Inflammatory macrophage treated with lipopolysaccharide for 4 hours (primary cell): Measurements from ENCODE around the gene NOL3.
A peak's percentile ranks its signal among the peaks of the same experiment; 100 is the strongest.

ENCODE experiments used
- DNase-seq: peaks from one replicate; pipeline ENCODE4 v3.0.0-alpha.2; 2020

Gene NOL3

GRCh38 chr16:67155295-67156142 lies 14.8 kb upstream of the NOL3 start:
- peak; percentile 70 for DNase-seq

DNA sequence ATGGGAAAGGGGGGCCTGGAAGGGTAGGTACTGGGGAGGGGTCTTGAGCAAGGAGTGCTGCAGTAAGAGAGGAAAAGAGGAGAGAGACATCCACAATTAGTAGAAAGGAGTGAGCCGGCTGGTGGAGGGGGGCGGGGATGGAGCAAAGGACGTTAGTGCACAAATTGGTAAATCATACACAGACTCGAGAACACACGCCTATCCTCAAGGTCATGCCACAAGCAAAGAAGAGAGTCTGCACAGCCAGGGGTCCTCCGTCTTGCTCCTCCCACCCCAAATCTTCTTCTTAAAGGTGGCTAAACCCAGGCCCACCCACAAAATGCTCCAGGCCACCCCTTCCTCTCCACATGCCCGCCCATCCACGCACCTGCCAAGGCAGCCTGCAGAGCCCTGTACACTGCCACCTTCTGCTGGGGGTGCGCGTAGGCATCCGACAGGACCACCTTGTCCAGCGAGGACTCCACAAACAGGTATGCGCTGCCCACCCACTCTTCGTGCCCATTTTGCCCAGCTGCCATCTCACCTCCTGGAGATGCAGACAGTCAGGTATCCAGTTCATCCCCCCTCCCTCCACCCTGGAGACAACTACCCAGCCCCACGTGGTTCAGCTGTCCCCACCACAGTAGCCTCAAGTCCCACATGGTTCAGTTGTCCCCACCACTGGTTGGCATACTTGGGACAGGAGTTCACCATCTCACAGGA lies 14.0 kb upstream of the NOL3 start:
- DNase-seq: no peak

- no peak for DNase-seq
Observed at GRCh38 chr16:67157106-67157748, 13.1 kb upstream of the NOL3 start.

DNA sequence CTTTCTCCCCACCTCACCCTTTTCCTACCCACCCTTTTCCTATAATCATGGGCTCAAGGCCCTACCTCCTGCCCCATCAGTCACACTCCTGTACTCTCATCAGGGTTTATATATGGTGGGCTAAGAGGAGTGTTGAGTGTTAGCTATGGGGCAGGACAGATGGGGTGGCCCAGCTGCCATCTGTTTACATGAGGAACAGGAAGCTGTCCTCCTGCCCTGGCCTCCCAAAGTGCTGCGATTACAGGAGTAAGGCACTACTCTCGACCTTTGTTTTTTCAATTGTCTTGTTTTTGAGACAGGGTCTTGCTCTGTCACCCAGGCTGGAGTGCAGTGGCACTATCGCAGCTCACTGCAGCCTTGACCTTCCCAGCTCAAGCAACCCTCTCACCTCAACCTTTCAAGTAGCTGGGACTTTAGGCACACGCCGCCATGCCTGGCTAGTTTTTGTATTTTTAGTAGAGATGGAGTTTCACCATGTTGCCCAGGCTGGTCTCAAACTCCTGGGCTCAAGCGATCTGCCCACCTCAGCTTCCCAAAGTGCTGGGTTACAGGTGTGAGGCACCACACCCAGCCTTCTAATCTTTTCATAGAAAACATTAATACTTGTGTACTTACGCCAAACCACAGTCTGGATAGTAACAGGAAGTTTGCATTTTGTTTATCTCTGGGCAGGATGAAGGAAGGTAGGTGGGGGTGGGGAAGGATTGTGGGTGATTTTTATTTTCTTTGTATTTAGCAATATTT lies 12.3 kb upstream of the NOL3 start:
- no peak for DNase-seq

- DNase-seq: peak; percentile 94
Observed at GRCh38 chr16:67158637-67159600, 11.4 kb upstream of the NOL3 start.

DNA sequence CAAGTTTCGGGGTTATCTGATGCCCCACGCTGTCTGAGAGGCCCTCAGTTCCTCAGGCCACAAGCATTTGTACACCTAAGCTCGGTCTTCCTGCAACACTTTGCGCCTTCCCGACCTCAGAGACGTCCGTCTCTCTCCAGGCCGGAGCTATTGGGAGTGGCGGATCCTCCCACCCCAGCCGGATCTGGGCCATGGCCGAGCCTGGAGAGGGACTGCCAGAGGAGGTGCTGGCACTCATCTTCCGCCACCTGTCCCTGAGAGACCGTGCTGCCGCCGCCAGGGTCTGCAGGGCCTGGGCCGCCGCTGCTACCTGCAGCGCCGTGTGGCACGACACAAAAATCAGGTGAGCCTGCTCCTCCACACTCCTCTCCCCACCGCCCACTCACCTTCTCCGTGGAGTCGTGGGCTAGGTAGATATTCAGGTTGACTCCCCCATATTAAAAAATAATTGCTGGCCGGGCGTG lies 8.7 kb upstream of the NOL3 start:
- DNase-seq: no peak

DNA sequence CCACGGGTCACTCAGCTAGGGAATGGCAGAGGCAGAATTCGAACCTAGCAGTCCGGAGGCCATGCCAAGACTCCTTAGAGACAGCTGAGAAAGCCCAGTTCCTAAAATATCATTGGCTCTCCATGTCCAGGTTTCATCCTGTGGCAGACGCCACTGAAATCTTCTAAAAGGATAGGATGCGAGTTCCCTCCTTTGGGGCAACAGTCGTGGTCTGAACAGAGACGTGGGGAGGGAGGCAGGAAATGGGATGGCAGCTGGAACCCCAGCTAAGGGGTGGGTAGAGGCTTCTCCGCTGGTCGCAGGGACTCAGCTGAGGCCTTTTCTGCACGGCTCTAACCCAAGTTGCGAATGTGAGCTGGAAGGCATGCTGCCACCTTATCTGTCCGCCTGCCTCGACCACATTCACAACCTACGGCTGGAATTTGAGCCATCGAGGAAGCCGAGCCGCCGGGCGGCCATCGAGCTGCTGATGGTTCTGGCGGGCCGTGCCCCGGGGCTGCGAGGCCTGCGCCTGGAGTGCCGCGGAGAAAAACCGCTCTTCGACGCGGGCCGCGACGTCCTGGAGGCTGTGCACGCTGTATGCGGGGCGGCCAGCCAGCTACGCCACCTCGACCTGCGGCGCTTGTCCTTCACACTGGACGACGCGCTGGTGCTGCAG lies 7.7 kb upstream of the NOL3 start:
- peak; percentile 47 for DNase-seq

DNA sequence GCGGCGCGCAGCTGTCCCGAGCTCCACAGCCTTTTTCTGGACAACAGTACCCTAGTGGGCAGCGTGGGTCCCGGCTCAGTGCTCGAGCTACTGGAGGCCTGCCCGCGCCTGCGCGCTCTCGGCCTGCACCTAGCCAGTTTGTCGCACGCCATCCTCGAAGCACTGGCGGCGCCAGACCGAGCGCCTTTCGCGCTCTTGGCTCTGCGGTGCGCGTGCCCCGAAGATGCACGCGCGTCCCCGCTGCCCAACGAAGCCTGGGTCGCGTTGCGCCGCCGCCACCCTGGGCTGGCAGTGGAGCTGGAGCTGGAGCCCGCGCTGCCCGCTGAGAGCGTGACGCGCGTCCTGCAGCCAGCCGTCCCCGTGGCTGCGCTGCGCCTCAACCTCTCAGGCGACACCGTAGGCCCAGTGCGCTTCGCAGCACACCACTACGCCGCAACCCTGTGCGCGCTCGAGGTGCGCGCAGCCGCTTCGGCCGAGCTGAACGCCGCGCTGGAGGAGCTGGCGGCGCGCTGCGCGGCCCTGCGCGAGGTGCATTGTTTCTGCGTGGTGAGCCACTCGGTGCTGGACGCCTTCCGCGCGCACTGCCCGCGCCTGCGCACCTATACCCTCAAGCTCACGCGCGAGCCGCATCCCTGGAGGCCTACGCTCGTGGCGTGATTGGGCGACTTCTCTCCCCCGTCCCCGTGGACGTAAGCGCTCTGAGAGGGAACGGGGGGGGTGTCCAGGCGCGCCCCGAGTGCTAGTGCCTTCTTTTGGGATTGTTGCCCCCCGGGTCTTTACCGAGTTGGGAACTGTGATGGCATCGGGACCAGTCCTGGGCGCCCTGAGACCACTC lies 7.0 kb upstream of the NOL3 start:
- peak; percentile 32 for DNase-seq

DNA sequence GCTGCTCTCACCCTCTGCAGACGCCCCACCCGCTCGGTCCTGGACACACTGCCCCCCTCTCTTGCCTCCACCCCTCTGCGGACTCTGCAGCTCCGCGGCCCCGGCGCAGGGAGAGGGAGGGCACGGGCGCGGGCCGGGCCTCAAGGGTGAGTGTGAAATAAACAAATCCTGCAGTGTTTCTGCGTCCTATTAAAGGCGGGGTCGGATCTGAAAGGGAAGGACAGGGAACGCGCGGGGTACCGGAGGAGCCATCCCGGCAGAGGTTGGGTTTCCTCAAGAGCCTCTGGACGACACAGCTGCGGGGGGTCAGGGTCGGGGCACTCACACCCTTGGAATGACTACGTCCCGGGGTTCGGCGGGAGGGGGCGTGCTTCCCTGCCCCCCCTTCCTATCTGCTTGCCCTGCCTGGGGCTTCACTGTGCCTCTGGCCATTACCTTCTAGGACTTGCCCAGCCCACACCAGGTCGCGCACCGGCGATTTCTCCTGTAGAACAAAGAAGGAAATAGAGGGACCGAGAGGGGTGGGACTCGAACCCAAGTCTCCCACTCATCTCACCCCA lies 6.3 kb upstream of the NOL3 start:
- DNase-seq: no peak

- peak; percentile 61 for DNase-seq
Observed at GRCh38 chr16:67164599-67165061, 5.7 kb upstream of the NOL3 start, which contains the start of gene HSF4. Gene HSF4, plus strand, starts transcription at chr16:67164745. Its CDS starts 67 bp downstream, at chr16:67164812.

DNA sequence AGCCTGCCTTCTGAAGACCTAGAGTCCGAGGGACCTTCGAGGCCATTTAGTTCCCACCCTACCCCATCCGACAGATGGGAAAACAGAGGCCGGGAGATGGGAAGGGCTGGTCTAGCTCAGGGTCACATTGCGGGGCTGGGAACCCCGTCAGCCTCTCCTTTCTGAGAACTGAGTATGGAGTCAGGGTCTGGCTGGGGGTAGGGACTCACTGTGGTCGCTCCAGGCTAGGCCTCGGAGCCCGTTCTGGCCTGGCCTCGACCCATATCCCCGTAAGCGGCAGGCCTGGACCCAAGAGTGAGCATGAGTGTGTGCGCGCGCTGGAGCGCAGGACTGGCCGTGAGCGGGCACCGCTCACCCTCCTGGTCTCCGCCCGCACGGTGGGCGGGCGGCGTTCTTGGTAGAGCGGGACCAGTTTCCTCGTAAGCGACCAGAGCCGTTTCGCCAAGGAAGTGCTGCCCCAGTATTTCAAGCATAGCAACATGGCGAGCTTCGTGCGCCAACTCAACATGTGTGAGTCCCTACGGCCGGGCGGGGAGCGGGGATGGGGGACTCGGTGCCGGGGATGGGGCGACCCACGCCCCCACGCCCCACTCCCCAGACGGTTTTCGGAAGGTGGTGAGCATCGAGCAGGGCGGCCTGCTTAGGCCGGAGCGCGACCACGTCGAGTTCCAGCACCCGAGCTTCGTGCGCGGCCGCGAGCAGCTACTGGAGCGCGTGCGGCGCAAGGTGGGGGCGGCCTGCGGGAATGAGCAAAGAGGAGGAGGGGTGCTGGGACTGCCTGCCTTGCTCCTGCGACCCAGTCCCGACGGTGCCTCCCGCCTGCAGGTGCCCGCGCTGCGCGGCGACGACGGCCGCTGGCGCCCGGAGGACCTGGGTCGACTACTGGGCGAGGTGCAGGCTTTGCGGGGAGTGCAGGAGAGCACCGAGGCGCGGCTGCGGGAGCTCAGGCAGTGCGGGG lies 4.9 kb upstream of the NOL3 start:
- peak; percentile 16 for DNase-seq

- DNase-seq: no peak
Observed at GRCh38 chr16:67166110-67166547, 4.2 kb upstream of the NOL3 start.

DNA sequence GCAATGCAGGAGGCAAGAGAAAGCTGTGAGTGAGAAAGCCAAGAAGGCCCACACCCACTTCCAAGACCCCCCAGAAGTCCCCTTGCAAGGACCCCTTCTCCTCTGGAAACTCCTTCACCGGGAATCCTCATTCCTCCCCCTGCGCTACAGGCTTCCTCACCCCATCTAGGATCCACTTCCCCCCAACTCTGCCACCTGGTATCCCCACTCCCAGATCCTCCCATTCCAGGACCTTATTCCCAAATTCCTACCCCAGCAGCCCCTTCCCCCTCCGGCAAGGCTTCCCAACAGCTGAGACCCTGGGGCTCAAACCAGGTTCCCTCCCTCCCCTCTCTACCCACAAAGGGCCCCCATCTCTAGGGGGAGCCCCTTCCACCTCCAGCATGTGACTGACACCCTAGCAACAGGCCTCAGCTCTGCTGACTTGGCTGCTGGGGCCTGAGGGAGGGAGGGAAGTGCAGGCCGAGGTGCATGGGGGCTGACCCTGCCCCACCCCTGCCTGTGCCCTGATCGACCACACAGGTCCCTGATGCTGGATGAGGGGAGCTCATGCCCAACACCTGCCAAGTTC lies 3.7 kb upstream of the NOL3 start:
- DNase-seq: no peak

DNA sequence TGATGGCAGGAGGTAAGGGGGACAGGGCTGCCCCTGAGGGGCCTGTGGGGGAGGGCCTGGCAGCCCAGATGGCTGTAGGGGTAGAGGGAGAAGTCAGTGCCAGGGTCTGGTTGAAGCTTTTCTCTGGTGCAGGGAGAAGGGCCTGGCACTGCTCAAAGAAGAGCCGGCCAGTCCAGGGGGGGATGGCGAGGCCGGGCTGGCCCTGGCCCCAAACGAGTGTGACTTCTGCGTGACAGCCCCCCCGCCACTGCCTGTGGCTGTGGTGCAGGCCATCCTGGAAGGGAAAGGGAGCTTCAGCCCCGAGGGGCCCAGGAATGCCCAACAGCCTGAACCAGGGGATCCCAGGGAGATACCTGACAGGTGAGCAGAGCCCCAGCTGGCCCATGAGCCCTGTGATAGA lies 2.8 kb upstream of the NOL3 start:
- no peak for DNase-seq

GRCh38 chr16:67169011-67169451 lies 1.3 kb upstream of the NOL3 start:
- no peak for DNase-seq

DNA sequence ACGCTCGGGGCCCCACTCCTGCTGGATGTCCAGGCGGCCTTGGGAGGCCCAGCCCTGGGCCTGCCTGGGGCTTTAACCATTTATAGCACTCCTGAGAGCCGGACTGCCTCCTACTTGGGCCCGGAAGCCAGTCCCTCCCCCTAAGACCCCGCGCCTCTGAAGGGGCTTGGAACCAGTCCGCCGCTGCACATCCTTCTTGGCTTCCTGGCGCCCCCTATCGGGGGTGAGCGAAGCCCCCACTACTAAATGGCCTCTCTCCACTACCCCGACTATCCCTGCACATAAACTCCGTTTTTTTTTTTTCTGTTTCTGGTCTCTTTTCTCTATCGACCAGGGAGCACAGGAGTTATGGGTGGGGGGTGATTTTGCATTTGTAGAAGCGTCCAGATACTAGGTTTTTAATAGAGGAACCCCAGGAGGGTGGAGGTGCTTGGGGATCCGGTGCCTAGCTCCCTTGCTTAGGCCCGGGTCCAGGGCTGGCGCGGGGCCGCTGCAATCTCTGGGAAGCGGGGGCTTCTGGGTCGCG lies 633 bp upstream of the NOL3 start:
- peak; percentile 32 for DNase-seq

DNA sequence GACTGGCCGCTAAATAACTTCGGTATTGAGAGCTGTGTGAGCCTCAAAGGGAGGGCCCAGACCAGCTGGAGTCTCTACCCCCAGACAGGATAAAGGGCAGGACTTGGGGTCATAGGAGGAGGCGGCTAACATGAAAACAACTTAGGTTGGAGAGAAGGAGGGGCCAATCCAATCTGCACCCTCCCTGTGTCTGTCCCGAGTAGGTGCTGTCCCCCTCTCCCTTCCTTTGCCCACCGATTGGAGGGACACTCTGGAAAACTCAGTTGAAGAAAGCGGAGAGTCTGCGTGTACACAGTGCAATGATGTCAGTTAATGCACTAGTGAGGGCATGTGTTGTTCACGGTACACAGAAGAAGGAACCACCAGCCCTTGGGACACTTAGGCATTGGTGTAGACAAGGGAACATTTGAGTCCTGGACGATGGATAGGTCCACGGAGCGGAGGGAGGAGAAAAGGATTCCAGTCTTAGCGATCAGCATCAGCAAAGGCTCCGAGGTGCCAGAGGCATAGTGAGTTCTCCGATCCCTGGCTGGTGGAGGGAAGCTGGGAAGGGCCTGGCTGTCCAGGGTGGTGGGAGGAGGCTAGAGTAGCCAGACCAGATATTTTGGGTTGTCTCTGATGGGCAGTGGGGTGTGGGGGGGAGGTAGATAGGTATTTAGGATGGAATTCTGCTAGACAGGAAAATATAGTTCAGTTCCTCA lies 761 bp downstream of the NOL3 start:
- peak; percentile 23 for DNase-seq
